Coronary artery (tissue), 2 donors: ENCODE measurements around the gene RIT2.

Experiments
- DNase-seq: peaks from one replicate; pipeline ENCODE4 v3.0.0-alpha.2; 2017; ENCODE audit warnings: low spot score
- H3K27ac ChIP-seq, 2 donors: fragments of 200-600 bp; sonication (generic); one replicate each; pipeline ENCODE4 v1.5.1; 2016 to 2019
- H3K4me3 ChIP-seq: fragments of 200-600 bp; sonication (generic); 2 replicates; pipeline ENCODE4 v1.5.1; 2016; ENCODE audit warnings: mild to moderate bottlenecking, moderate library complexity
- TF ChIP-seq, protein P1 (sequence below): fragments of 200-600 bp; sonication (generic); IDR thresholded peaks from one replicate; pipeline ENCODE4 v1.5.1; 2019; ENCODE audit warnings: antibody characterized with exemption

RIT2 gene

DNA sequence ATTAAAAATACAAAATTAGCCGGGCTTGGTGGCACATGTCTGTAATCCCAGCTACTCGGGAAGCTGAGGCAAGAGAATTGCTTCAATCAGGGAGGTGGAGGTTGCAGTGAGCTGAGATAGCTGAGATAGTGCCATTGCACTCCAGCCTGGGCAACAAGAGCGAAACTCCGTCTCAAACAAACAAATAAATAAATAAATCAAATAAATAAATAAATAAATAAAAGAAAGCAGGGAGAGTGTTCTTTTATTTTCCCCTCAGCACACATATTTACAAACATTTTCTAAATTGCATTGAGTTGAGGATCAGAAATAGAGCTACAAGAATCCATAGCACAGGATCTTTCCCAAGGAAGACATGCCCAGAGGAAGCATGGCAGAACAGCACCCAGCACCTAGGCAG, 71.9 kb downstream of the RIT2 start:
- TF ChIP-seq, protein P1, sequence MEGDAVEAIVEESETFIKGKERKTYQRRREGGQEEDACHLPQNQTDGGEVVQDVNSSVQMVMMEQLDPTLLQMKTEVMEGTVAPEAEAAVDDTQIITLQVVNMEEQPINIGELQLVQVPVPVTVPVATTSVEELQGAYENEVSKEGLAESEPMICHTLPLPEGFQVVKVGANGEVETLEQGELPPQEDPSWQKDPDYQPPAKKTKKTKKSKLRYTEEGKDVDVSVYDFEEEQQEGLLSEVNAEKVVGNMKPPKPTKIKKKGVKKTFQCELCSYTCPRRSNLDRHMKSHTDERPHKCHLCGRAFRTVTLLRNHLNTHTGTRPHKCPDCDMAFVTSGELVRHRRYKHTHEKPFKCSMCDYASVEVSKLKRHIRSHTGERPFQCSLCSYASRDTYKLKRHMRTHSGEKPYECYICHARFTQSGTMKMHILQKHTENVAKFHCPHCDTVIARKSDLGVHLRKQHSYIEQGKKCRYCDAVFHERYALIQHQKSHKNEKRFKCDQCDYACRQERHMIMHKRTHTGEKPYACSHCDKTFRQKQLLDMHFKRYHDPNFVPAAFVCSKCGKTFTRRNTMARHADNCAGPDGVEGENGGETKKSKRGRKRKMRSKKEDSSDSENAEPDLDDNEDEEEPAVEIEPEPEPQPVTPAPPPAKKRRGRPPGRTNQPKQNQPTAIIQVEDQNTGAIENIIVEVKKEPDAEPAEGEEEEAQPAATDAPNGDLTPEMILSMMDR, result no peak
- DNase-seq, result no peak
- H3K27ac ChIP-seq, result no peak overlapping the region
- no peak overlapping the region for H3K4me3 ChIP-seq

GRCh38 chr18:43040281-43040680, 75.2 kb downstream of the RIT2 start:
- Histone ChIP-seq H3K27ac (no peak overlapping the region), H3K4me3 (no peak overlapping the region)
- no peak for DNase-seq
- TF ChIP-seq, protein P1, result no peak

DNA sequence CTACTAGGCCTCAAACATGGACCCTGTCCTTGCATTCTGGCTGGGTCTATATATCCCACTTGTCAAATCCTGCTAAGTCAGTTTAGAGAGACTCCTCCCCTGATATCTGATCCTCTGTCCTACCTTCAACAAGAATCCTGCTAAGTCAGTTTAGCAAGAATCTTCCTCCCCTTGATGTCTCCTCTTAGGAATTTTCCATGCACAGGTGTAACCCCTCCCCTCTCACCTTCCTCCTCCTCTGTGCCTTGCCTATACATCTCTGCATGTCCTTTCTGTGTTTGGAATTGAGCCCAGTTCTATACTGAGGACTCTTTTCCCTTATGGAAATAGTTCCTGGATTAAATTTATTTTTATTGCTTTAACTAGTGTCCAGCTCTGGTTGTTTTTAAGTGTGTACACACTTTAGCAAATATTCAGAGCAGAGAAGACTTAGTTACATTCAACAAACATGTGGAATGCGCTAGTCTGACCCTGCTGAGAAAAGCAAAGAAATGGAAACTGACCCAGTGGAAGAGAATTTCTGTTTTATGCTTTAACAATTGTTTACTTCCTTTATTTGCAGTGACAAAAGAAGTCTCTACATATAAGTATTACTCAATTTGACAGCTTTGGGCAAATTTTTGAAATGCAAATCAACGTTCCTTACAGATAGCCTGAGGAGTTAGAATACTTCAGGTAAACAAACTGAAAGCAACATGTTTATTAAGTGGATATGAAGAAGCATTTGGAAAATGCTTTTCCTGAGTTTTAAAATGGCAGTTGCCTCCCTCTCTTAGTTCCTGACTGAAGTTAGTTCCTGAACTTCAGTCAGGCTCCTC, 80.6 kb downstream of the RIT2 start:
- Histone ChIP-seq H3K4me3 (no peak overlapping the region), H3K27ac (no peak overlapping the region)
- DNase-seq, result no peak
- TF ChIP-seq, protein P1, result no peak

GRCh38 chr18:43031169-43031568, 84.3 kb downstream of the RIT2 start:
- no peak for DNase-seq
- TF ChIP-seq, protein P1, result no peak
- H3K27ac ChIP-seq, result no peak overlapping the region

GRCh38 chr18:43029414-43029813, 86.1 kb downstream of the RIT2 start:
- H3K4me3 ChIP-seq, result no peak overlapping the region
- TF ChIP-seq, protein P1, result no peak
- DNase-seq, result no peak
- no peak overlapping the region for H3K27ac ChIP-seq

More at GRCh38 chr18:43031169-43031568, 84.3 kb downstream of the RIT2 start:
- H3K4me3 ChIP-seq, result no peak overlapping the region

DNA sequence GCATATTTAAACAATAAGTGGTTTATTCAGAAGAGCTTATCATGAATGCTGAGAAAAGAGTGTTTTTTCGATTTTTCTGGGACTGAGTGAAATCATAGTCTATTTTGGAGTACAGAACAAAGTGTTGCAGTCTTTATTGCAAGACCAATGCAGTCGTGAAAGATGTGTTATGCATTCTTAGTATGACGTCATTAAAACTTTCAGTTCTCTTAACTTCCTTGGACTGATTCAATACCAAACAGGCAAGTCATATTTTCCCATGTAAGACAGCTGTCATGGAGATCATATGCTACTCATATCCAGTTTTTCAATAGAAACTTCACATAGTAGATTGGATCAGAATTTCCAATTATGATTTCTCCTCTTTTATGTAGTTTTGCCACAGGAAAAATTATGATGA, 92.6 kb downstream of the RIT2 start:
- Histone ChIP-seq H3K27ac (no peak overlapping the region), H3K4me3 (no peak overlapping the region)
- TF ChIP-seq, protein P1, result no peak
- DNase-seq, result no peak

- Histone ChIP-seq H3K27ac (no peak overlapping the region), H3K4me3 (no peak overlapping the region)
- TF ChIP-seq, protein P1, result no peak
- DNase-seq, result no peak
Observed at GRCh38 chr18:43017622-43018021, 97.9 kb downstream of the RIT2 start.
